ENCODE data around the gene RSPO3.

DNA sequence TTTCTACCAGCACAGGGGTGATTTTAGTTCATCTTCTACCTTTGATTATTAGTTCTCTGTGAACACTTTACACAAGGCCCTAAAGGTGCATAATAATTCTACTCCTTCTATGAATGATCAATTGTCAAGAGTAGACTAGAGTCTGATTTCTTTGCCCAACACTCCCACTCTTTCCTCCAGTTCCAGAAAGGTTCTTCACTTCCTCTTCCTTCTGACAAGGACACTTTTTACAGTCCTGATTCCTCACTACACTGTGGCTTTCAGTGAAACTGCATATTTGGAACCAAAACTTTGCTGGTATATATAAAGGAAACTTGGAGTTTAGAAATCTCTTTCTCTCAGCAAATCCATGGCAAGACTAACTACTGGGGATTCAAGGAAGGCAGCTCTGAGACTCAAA, 10.6 kb upstream of the RSPO3 start:
- TF ChIP-seq ATF2 (tag by site-specific recombination; IDR thresholded peaks at IDR 0.05; ENCODE audit: low read depth) (no peak), ZNF302 (tag by site-specific recombination; IDR thresholded peaks at IDR 0.05; ENCODE audit: low read depth) (no peak), CTCF (tag by site-specific recombination; IDR thresholded peaks at IDR 0.05) (no peak)
- TF ChIP-seq, protein P1, sequence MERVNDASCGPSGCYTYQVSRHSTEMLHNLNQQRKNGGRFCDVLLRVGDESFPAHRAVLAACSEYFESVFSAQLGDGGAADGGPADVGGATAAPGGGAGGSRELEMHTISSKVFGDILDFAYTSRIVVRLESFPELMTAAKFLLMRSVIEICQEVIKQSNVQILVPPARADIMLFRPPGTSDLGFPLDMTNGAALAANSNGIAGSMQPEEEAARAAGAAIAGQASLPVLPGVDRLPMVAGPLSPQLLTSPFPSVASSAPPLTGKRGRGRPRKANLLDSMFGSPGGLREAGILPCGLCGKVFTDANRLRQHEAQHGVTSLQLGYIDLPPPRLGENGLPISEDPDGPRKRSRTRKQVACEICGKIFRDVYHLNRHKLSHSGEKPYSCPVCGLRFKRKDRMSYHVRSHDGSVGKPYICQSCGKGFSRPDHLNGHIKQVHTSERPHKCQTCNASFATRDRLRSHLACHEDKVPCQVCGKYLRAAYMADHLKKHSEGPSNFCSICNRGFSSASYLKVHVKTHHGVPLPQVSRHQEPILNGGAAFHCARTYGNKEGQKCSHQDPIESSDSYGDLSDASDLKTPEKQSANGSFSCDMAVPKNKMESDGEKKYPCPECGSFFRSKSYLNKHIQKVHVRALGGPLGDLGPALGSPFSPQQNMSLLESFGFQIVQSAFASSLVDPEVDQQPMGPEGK (tag by site-specific recombination; IDR thresholded peaks at IDR 0.05) = no peak

Measured in HEK293 (cell line).